22Rv1 (cell line): ENCODE results near the gene TRIM49.
"Not testable (repeated sequence)": the region's sequence is repeated elsewhere in the genome, so short reads cannot be mapped to it uniquely, and the experiment has no call there.

ENCODE experiments used
- CTCF ChIP-seq: fragments of 450-650 bp; IDR thresholded peaks from 2 replicates; pipeline ENCODE4 v1.5.1; 2017; ENCODE audit warnings: mild to moderate bottlenecking
- ZFX ChIP-seq: fragments of 450-650 bp; IDR thresholded peaks from 2 replicates; pipeline ENCODE4 v1.6.1; 2017; ENCODE audit warnings: antibody characterized with exemption, borderline replicate concordance

- not testable (repeated sequence) for TF ChIP-seq CTCF, ZFX
Observed at GRCh38 chr11:89820008-89820407, 11.6 kb upstream of the TRIM49 start.
